ENCODE measurements around the gene EEF1AKMT3. TPM values are rescaled to one million over a fixed set of nuclear protein-coding genes. Genes with fewer than 3 reads are reported as not detected.
A peak's percentile ranks its signal among the peaks of the same experiment; 100 is the strongest.

Gene EEF1AKMT3
- total RNA-seq, 3 donors from 2014 or later = 1.6 to 4.9 (median 2.0) TPM

DNA sequence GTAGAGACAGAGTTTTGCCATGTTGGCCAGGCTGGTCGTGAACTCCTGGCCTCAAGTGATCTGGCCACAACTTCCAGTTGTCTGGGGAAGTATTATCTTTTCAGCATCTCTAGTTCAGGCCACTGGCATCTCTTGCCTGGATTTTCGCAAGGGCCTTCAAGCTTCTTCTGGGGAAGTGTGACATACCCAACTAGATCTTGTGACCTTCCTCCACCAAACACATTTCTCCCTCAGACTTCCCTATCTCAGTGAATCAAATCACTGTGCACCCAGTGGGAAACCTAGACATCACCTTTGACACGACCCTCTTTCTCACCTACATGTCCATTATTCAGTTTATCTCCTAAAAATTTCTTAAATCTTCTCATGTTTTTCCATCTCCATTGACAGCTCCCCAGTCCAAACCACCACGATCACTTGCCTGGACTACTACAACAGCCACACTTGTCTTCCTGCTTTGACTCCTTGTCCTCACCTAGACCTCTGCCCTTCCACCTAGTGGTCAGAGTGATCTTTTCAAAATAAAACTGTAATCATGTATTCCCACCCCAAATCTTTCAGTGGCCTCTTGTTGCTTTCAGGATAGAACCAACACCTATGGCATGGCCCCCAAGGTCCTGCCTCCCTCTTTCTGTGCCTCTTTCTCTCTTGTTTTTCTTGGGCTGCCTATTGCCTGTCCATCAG lies 3.3 kb downstream of the EEF1AKMT3 start:
- no peaks in the 10 kb centered on the region for H3K27me3 Mint-ChIP-seq (ENCODE audit: low read depth)
- H3K36me3 Mint-ChIP-seq (ENCODE audit: insufficient read depth) = peaks cover 10% of the 10 kb centered on the region
- DNase-seq (no peak), ATAC-seq (no peak)
- peaks cover 36% of the 10 kb centered on the region for H3K4me1 Mint-ChIP-seq (ENCODE audit: low read depth)
- no peaks in the 10 kb centered on the region for H3K9me3 Mint-ChIP-seq
- H3K4me3 Mint-ChIP-seq = no peak overlapping the region

DNA sequence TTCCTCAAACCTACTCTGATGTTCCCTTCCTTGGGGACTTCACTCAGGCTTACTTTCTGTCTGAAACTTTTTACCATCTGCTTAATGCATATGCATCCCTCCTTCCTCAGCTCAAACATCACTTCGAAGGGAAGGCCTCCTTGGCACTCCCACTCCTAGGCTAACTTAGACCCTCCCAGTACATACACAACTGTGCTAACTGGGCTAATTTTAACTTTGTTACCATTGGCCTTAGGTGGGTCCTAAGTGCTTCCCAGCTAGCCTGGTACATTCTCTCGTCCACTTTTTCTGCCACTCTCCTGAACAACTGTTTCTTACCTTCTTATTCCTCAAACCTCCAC lies 3.8 kb downstream of the EEF1AKMT3 start:
- peaks cover 39% of the 10 kb centered on the region for H3K4me1 Mint-ChIP-seq (ENCODE audit: low read depth)
- H3K27me3 Mint-ChIP-seq (ENCODE audit: low read depth) = no peaks in the 10 kb centered on the region
- no peak overlapping the region for H3K4me3 Mint-ChIP-seq
- ATAC-seq = no peak
- no peak for DNase-seq
- H3K36me3 Mint-ChIP-seq (ENCODE audit: insufficient read depth) = peaks cover 8% of the 10 kb centered on the region
- H3K9me3 Mint-ChIP-seq = no peaks in the 10 kb centered on the region

DNA sequence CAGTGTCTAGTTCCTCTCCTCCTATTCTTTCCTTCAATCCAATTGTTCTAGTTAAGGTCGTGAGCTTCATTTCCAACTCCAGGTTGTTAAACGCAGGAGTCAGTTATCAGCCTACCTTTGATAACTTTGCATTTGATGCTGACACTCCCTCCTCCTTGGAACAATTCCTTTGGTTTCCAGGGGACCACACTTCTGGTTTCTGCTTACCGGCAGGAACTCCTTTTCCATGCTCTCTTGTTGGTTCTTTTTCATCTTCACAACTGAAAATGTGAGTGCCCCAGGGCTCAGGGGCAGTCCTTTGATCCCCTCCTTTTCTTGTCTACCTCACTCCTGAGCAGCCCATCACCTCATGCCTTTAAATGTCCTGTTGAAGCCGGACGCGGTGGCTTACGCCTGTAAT lies 5.0 kb downstream of the EEF1AKMT3 start:
- Mint-ChIP-seq H3K27me3 (ENCODE audit: low read depth) (no peaks in the 10 kb centered on the region), H3K4me3 (no peak overlapping the region), H3K36me3 (ENCODE audit: insufficient read depth) (peaks cover 8% of the 10 kb centered on the region), H3K4me1 (ENCODE audit: low read depth) (peaks cover 44% of the 10 kb centered on the region), H3K9me3 (no peaks in the 10 kb centered on the region)
- no peak for ATAC-seq
- no peak for DNase-seq

DNA sequence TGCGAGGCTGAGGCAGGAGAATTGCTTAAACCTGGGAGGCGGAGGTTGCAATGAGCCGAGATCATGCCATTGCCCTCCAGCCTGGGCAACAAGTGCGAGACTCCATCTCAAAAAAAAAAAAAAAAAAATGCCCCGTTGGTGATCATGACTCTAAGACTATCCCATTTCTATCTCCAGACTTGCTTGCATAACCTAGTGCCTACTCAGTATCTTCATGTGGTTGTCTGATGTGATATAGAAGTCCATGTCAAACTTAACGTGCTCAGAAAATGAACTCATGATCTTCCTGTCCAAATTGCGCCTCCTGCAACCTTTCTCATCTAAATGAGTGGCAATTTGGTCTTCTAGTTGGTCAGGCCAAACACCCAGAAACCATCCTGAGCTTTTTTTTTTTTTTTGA lies 5.5 kb downstream of the EEF1AKMT3 start:
- Mint-ChIP-seq H3K36me3 (ENCODE audit: insufficient read depth) (peaks cover 8% of the 10 kb centered on the region), H3K27me3 (ENCODE audit: low read depth) (no peaks in the 10 kb centered on the region), H3K9me3 (no peaks in the 10 kb centered on the region), H3K4me1 (ENCODE audit: low read depth) (peaks cover 46% of the 10 kb centered on the region), H3K4me3 (no peak overlapping the region)
- ATAC-seq (no peak), DNase-seq (no peak)

DNA sequence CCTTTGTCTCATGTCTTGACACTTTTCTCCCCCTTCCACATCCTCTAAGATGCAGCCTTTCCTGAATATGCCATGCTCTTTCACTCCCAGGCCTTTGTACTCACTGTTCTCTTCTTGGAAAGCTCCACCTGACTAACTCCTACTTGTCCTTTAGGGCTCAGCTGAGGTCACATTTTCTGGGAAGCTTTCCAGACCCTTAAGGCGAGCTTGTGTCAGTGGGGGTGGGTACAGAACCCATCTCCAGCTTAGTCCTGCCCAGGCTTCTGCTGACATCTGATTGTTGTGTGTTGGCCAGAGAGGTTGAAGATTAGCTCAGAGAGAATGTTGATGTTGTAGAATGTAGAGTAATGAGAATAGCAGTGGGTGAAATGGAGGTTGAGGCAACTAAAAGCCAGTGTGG lies 7.3 kb downstream of the EEF1AKMT3 start:
- DNase-seq (no peak), ATAC-seq (no peak)
- H3K4me3 Mint-ChIP-seq = no peak overlapping the region
- peaks cover 48% of the 10 kb centered on the region for H3K4me1 Mint-ChIP-seq (ENCODE audit: low read depth)
- H3K9me3 Mint-ChIP-seq = no peaks in the 10 kb centered on the region
- no peaks in the 10 kb centered on the region for H3K27me3 Mint-ChIP-seq (ENCODE audit: low read depth)
- H3K36me3 Mint-ChIP-seq (ENCODE audit: insufficient read depth) = peaks cover 10% of the 10 kb centered on the region

DNA sequence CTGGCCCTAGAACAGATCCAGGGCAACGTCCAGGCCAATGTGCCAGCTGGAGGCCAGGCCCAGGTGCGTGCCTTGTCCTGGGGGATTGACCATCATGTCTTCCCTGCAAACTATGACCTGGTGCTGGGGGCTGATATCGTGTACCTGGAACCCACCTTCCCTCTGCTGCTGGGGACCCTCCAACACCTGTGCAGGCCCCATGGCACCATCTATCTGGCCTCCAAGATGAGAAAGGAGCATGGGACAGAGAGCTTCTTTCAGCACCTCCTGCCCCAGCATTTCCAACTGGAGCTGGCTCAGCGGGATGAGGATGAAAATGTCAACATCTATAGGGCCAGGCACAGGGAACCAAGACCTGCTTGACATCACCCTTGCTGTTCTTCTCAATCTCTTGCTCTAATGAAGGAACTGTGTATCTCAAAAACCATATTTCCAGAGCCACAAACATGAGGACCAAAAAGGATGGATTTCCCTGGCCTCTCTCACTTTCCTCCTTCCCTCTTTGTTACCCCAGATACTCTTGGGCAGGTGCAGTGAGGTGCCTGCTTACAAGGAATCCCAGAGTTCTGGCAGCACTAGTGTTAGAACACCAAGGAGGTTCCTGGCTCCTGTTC lies 8.0 kb downstream of the EEF1AKMT3 start:
- H3K9me3 Mint-ChIP-seq = no peaks in the 10 kb centered on the region
- DNase-seq (no peak), ATAC-seq (no peak)
- peaks cover 9% of the 10 kb centered on the region for H3K36me3 Mint-ChIP-seq (ENCODE audit: insufficient read depth)
- no peaks in the 10 kb centered on the region for H3K27me3 Mint-ChIP-seq (ENCODE audit: low read depth)
- H3K4me3 Mint-ChIP-seq = no peak overlapping the region
- peaks cover 48% of the 10 kb centered on the region for H3K4me1 Mint-ChIP-seq (ENCODE audit: low read depth)

DNA sequence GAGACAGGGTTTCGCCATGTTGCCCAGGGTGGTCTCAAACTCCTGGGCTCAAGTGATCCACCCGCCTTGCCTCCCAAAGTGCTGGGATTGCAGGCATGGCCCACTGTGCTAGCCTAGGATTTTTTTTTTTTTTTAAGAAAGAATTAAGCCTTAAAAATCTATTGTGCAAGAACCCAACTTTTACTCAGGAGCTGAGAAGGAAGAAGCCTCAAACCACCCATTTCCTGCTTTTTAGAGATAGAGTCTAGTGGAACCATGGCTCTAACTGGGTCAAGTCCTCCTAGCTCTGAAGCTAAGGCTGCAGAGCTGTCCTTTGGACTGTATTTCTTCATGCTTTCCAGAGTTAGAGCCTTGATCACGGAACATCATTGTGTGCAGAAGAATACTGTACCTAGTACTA lies 8.8 kb downstream of the EEF1AKMT3 start:
- Mint-ChIP-seq H3K36me3 (ENCODE audit: insufficient read depth) (peaks cover 8% of the 10 kb centered on the region), H3K9me3 (no peaks in the 10 kb centered on the region), H3K4me1 (ENCODE audit: low read depth) (peaks cover 51% of the 10 kb centered on the region), H3K27me3 (ENCODE audit: low read depth) (no peaks in the 10 kb centered on the region), H3K4me3 (no peak overlapping the region)
- ATAC-seq = no peak
- no peak for DNase-seq

DNA sequence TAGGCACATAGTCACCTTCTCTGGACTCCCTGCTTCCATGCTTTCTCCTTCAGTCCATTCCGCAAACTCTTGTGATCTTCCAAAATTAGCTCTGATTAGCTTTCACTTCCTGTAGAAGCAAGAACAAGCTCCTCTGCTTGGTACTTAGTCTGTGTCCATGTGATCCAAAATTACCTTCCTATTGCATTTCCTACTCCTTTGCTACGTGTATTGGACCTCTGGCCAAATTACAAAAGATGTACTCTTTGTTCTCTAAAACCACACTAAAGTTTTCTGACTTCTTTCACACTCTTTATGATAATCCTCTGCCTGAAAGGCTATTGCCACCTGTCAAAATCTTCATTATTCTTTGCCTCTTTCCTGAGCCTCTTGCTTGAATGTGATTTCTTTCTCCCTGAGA lies 9.4 kb downstream of the EEF1AKMT3 start:
- Mint-ChIP-seq H3K4me3 (peak overlapping the region; percentile 99), H3K27me3 (ENCODE audit: low read depth) (no peaks in the 10 kb centered on the region), H3K9me3 (no peaks in the 10 kb centered on the region), H3K36me3 (ENCODE audit: insufficient read depth) (peaks cover 12% of the 10 kb centered on the region), H3K4me1 (ENCODE audit: low read depth) (peaks cover 54% of the 10 kb centered on the region)
- no peak for DNase-seq
- ATAC-seq = no peak

DNA sequence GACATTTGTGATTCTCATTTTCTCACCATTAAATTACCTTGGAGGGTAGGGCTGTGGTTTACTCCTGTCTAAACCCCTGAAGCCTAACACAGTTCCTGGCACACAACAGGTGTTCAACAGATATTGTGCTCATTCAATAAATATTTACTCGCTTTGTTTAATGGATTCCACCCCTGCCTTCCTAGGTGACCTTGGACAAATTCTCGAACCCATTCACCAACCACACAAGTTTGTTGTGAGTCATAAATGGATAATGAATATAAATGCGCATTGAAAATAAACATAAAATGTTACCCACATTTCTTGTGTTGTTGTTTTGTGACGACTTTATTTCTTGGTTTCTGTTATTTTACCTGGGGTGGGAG lies 9.8 kb downstream of the EEF1AKMT3 start:
- Mint-ChIP-seq H3K36me3 (ENCODE audit: insufficient read depth) (peaks cover 14% of the 10 kb centered on the region), H3K4me1 (ENCODE audit: low read depth) (peaks cover 54% of the 10 kb centered on the region), H3K9me3 (no peaks in the 10 kb centered on the region), H3K4me3 (peak overlapping the region; percentile 99), H3K27me3 (ENCODE audit: low read depth) (no peaks in the 10 kb centered on the region)
- DNase-seq = no peak
- no peak for ATAC-seq

DNA sequence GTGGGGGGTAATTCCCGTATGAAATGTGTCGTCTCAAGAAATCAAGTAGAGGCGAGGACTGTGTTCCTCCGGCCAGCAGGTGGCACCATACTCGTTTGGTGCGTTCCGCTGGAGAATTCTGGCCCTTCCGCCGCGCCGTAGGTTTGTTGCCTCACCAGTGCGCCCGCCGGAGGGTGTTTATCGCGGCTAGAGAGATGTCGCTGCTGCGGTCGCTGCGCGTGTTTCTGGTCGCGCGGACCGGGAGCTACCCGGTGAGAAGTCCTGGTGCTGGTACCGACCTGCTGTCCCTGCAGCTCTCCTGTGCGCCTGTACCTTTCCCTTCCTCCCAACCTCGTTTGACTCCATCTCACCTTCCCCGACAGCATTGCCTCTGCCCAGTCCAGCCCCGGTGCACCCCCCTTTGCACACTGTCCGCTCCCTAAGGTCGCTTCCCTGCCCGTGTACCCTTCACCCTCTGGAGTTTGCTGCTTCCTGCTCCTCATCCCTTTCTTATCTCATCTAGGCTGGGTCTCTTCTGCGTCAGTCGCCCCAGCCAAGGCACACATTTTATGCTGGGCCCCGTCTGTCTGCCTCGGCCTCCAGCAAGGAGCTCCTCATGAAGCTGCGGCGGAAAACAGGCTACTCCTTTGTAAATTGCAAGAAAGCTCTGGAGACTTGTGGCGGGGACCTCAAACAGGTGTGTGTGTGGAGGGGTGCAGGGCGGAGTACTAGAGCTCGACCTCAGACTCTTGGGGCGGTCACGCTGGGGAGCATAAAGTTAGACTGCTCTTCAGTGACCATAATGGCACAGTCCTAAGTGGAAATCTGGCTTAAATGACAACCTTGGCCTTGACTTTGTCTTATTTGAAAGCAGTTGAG lies 10.4 kb downstream of the EEF1AKMT3 start, which contains the start of gene TSFM:
TSFM (plus strand) TSS at position 180 of the 858 bp plus-strand sequence; CDS start at position 195, 15 bp downstream.
- Mint-ChIP-seq H3K4me1 (ENCODE audit: low read depth) (peaks cover 54% of the 10 kb centered on the region), H3K27me3 (ENCODE audit: low read depth) (no peaks in the 10 kb centered on the region), H3K4me3 (peak within 1 kb of the TSS; percentile 99), H3K36me3 (ENCODE audit: insufficient read depth) (peaks cover 17% of the 10 kb centered on the region), H3K9me3 (no peaks in the 10 kb centered on the region)
- DNase-seq = peak; percentile 96
- peak; percentile 87 for ATAC-seq

DNA sequence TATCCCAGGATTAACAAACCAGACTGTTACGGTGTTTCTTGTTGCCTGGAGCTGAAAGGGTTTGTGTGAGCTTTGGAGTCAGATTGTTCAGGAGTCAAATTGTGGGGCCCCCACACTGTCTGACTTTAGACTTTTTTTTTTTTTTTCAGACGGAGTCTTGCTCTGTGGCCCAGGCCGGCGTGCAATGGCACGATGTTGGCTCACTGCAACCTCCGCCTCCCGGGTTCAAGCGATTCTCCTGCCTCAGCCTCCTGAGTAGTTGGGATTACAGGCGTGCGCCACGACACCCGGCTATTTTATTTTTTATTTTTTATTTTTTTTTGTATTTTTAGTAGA lies 11.0 kb downstream of the EEF1AKMT3 start:
- Mint-ChIP-seq H3K4me1 (ENCODE audit: low read depth) (peaks cover 52% of the 10 kb centered on the region), H3K27me3 (ENCODE audit: low read depth) (no peaks in the 10 kb centered on the region), H3K9me3 (no peaks in the 10 kb centered on the region), H3K36me3 (ENCODE audit: insufficient read depth) (peaks cover 17% of the 10 kb centered on the region), H3K4me3 (peak overlapping the region; percentile 99)
- DNase-seq = no peak
- no peak for ATAC-seq

DNA sequence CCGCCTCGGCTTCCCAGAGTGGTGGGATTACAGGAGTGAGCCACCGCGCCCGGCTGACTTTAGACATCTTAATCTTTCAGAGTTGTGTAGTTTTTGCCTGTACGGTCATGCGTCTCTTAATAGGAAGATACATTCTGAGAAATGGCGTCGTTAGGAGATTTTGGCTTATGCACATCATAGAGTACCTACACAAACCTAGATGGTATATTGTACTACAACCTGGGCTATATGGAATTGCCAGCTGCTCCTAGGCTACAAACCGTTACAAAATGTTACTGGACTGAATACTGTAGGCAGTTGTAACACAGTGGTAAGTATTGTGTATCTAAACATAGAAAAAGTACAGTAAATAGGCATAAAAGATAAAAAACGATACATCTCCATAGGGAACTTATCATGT lies 11.4 kb downstream of the EEF1AKMT3 start:
- peaks cover 52% of the 10 kb centered on the region for H3K4me1 Mint-ChIP-seq (ENCODE audit: low read depth)
- peaks cover 20% of the 10 kb centered on the region for H3K36me3 Mint-ChIP-seq (ENCODE audit: insufficient read depth)
- DNase-seq = no peak
- ATAC-seq = no peak
- H3K27me3 Mint-ChIP-seq (ENCODE audit: low read depth) = no peaks in the 10 kb centered on the region
- no peaks in the 10 kb centered on the region for H3K9me3 Mint-ChIP-seq
- H3K4me3 Mint-ChIP-seq = peak overlapping the region; percentile 83

DNA sequence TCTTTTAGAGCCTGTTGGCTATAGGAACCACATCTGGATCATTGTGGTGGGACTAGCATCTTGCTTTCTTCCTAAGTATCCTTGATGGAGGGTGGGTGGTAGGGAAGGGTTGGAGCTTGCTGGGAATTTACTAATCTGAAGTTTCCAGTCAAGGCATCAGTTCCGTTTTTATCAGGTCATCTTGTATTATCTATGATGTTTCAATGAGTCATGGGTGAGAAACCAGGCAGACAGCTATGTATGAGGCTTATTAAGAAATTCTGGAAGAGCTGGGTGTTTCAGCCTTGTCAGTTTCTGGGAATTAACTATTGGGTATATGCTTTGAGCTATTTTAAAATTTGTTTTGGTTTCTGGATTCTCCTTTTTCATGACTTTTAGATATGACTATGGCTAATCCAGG lies 21.5 kb downstream of the EEF1AKMT3 start:
- H3K9me3 Mint-ChIP-seq = no peaks in the 10 kb centered on the region
- peak in 1 of 2 donors; percentile 43 for ATAC-seq

DNA sequence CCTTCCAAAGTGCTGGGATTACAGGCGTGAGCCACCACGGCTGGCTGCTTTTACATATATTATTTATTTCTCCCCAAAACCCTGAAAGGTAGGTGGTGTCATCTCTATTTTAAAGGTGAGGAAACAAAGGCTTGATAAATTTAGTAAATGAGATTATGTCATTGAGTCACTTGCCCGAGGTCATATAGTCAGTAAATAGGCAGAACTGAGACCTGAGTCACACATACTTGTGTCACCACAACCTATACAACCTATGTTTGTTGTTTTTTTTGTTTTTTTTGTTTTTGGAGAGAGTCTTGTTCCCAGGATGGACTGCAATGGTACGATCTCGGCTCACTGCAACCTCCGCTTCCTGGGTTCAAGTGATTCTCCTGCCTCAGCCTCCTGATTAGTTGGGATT lies 22.9 kb downstream of the EEF1AKMT3 start:
- H3K4me3 Mint-ChIP-seq = no peak overlapping the region
- DNase-seq (no peak), ATAC-seq (no peak)
- no peaks in the 10 kb centered on the region for H3K27me3 Mint-ChIP-seq (ENCODE audit: low read depth)
- peaks cover 9% of the 10 kb centered on the region for H3K4me1 Mint-ChIP-seq (ENCODE audit: low read depth)
- no peaks in the 10 kb centered on the region for H3K9me3 Mint-ChIP-seq
- H3K36me3 Mint-ChIP-seq (ENCODE audit: insufficient read depth) = peaks cover 44% of the 10 kb centered on the region

More for the DNA sequence above, 21.5 kb downstream of the EEF1AKMT3 start:
- peaks cover 44% of the 10 kb centered on the region for H3K36me3 Mint-ChIP-seq (ENCODE audit: insufficient read depth)
- H3K4me1 Mint-ChIP-seq (ENCODE audit: low read depth) = peaks cover 9% of the 10 kb centered on the region
- H3K4me3 Mint-ChIP-seq = no peak overlapping the region
- no peaks in the 10 kb centered on the region for H3K27me3 Mint-ChIP-seq (ENCODE audit: low read depth)
- no peak for DNase-seq

DNA sequence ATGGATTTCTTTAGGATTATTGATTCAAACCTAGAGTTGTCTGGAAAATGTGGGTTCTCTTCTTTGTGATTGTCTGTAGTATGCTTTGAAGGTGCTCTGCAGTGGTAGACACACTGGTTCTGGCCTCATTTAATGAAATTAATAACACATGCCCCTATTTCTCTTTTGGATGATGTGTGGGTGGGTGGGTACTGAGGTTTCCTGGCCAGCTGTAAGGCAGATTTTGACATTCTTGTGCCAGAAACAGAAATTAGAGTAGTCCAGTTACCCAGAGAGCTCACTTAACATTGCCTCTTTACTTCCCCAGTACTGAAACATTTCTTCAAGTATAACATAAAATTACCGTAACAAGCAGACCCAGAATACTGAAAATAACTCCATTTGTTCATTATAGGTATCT lies 24.6 kb downstream of the EEF1AKMT3 start:
- DNase-seq = no peak
- no peak for ATAC-seq
- Mint-ChIP-seq H3K4me3 (no peak overlapping the region), H3K27me3 (ENCODE audit: low read depth) (no peaks in the 10 kb centered on the region), H3K36me3 (ENCODE audit: insufficient read depth) (peaks cover 44% of the 10 kb centered on the region), H3K9me3 (no peaks in the 10 kb centered on the region), H3K4me1 (ENCODE audit: low read depth) (peaks cover 9% of the 10 kb centered on the region)
